ENCODE measurements around the gene ZNF831. TPM values are rescaled to one million over a fixed set of nuclear protein-coding genes. Genes with fewer than 3 reads are reported as not detected.

ZNF831 gene
- total RNA-seq, 1 experiment from 2014 or later, result 0.15 TPM

- H3K9ac ChIP-seq (ENCODE audit: low read length), result no peak overlapping the region
- ATAC-seq, result no peak
- BruUV-seq (replicated peaks), result no TSS peak
- H3K36me3 ChIP-seq (ENCODE audit: control insufficient read depth in 1 of 2, insufficient read depth in 2 of 2, low read length in 2 of 2), result no peaks in the 10 kb centered on the region
- intact Hi-C loops (cut with micrococcal nuclease), result no loop called here
- TF ChIP-seq POLR2AphosphoS5 (IDR thresholded peaks at IDR 0.05; ENCODE audit: low read depth, low read length) (no peak), SRF (IDR thresholded peaks at IDR 0.05; ENCODE audit: low read depth) (no peak), POLR2A (IDR thresholded peaks at IDR 0.05; ENCODE audit: borderline replicate concordance, extremely low read depth, insufficient read depth, insufficient read length) (no peak), CEBPB (IDR thresholded peaks at IDR 0.05; ENCODE audit: low read depth) (no peak), ELF1 (IDR thresholded peaks at IDR 0.05; ENCODE audit: borderline replicate concordance, low read depth) (no peak), ATF3 (IDR thresholded peaks at IDR 0.05) (no peak), CBX3 (IDR thresholded peaks at IDR 0.05; ENCODE audit: low read depth) (no peak), SP1 (IDR thresholded peaks at IDR 0.05; ENCODE audit: low read depth) (no peak), FOSL1 (IDR thresholded peaks at IDR 0.05; ENCODE audit: low read depth) (no peak), MAX (IDR thresholded peaks at IDR 0.05) (no peak), RAD21 (IDR thresholded peaks at IDR 0.05; ENCODE audit: low read depth) (no peak), JUND (IDR thresholded peaks at IDR 0.05) (no peak), EZH2 (IDR thresholded peaks at IDR 0.05) (no peak), REST (IDR thresholded peaks at IDR 0.05; ENCODE audit: low read depth) (no peak), ZBTB33 (IDR thresholded peaks at IDR 0.05; ENCODE audit: extremely low read depth, insufficient replicate concordance, low read length) (no peak), YY1 (IDR thresholded peaks at IDR 0.05; ENCODE audit: extremely low read depth, insufficient replicate concordance, low read depth, low read length) (no peak), SIN3A (IDR thresholded peaks at IDR 0.05; ENCODE audit: low read depth) (no peak), CTCF (IDR thresholded peaks at IDR 0.05 in 2 of 3, conservative IDR thresholded peaks at IDR 0.05 in 1 of 3; ENCODE audit: borderline replicate concordance in 1 of 3, insufficient read depth in 1 of 3, low read depth in 2 of 3, low read length in 2 of 3) (no peak)
- peaks cover 0 to 6% of the 10 kb centered on the region in 2 experiments; a peak in 1 of 4 replicates for H3K9me3 ChIP-seq (ENCODE audit: control insufficient read depth in 1 of 2, insufficient read depth in 1 of 2, low read depth in 1 of 2, low read length in 2 of 2)
- no peaks in the 10 kb centered on the region for H4K20me1 ChIP-seq (ENCODE audit: insufficient read depth)
- CTCF ChIA-PET, result no interaction called here
- H3K4me2 ChIP-seq (ENCODE audit: low read length), result no peak overlapping the region
- H3K79me2 ChIP-seq (ENCODE audit: insufficient read depth, low read length), result no peaks in the 10 kb centered on the region
- H3K4me1 ChIP-seq (ENCODE audit: control insufficient read depth in 1 of 2, insufficient read depth in 2 of 2, low read length in 2 of 2), result no peaks in the 10 kb centered on the region
- no peak overlapping the region for H3K4me3 ChIP-seq (replicated peaks in 1 of 2; ENCODE audit: low read depth in 1 of 2, low read length in 2 of 2)
- H3K27me3 ChIP-seq (ENCODE audit: insufficient read depth, low read length), result peaks cover 10% of the 10 kb centered on the region; the same call in 1 of the 2 replicates
- H3K27ac ChIP-seq (ENCODE audit: low read depth, low read length), result no peak overlapping the region
- POLR2A ChIA-PET, result no interaction called here
- H3K9me2 ChIP-seq (ENCODE audit: insufficient read depth), result no peaks in the 10 kb centered on the region
- DNase-seq (ENCODE audit: low read depth, low spot score), result no peak
- H2AFZ ChIP-seq (ENCODE audit: low read depth, low read length, poor library complexity, severe bottlenecking), result no peak overlapping the region
- RAD21 ChIA-PET (ENCODE audit: low non-redundant PET in 1 of 2, low total read pairs in 2 of 2, uncharacterized antibody in 2 of 2, unreplicated experiment in 2 of 2), result no interaction called here
These were observed 39.2 kb upstream of the ZNF831 start for GRCh38 chr20:59124296-59125029.
